CD8-positive, alpha-beta memory T cell (primary cell): ENCODE measurements around the gene ONECUT3. TPM values are rescaled to one million over a fixed set of nuclear protein-coding genes. Genes with fewer than 3 reads are reported as not detected.
"Not testable (repeated sequence)": the region's sequence is repeated elsewhere in the genome, so short reads cannot be mapped to it uniquely, and the experiment has no call there.

Experiments
- CTCF ChIA-PET: fragments of 350-600 bp; sonication (Branson Sonifier 250); formaldehyde crosslinking; loops from one replicate; lab custom pipeline; 2021; ENCODE audit warnings: antibody characterized with exemption; lab: Charles Lee
- POLR2A ChIA-PET: fragments of 350-600 bp; sonication (Branson Sonifier 250); formaldehyde crosslinking; loops from one replicate; lab custom pipeline; 2021; ENCODE audit warnings: antibody characterized with exemption; lab: Charles Lee
- DNase-seq, 5 donors: peaks; one replicate each; pipeline versions ENCODE4 v3.0.0 to v3.0.0-alpha.2; 2020 to 2022; ENCODE audit warnings: mixed read lengths in 1 of 5
- H3K27ac ChIP-seq: one replicate; pipeline ENCODE4 v1.7.0; 2013; ENCODE audit warnings: low read depth, mild to moderate bottlenecking, low read length, moderate library complexity
- H3K27me3 ChIP-seq: 2 replicates; pipeline ENCODE4 v1.7.0; 2013; ENCODE audit warnings: low read length, mild to moderate bottlenecking; ENCODE audit not compliant: insufficient read depth, poor library complexity, severe bottlenecking
- H3K36me3 ChIP-seq: 2 replicates; pipeline ENCODE4 v1.7.0; 2013; ENCODE audit warnings: mild to moderate bottlenecking, low read length, moderate library complexity; ENCODE audit not compliant: insufficient read depth
- H3K4me1 ChIP-seq: 2 replicates; pipeline ENCODE4 v1.7.0; 2013; ENCODE audit warnings: mild to moderate bottlenecking, low read length, moderate library complexity; ENCODE audit not compliant: insufficient read depth
- H3K4me3 ChIP-seq: 2 replicates; pipeline ENCODE4 v1.7.0; 2013; ENCODE audit warnings: mild to moderate bottlenecking, low read length
- H3K9me3 ChIP-seq: 2 replicates; pipeline ENCODE4 v1.7.0; 2013; ENCODE audit warnings: mild to moderate bottlenecking, low read length
- H3K27ac Mint-ChIP-seq, 8 donors: one replicate each; pipeline ENCODE4 v1.8.0; 2020 to 2021; ENCODE audit warnings: mixed read lengths in 8 of 8, mild to moderate bottlenecking in 6 of 8, inconsistent platforms in 3 of 8, moderate library complexity in 3 of 8
- H3K27me3 Mint-ChIP-seq, 2 donors: one replicate each; pipeline ENCODE4 v1.8.0; 2020 to 2021; ENCODE audit warnings: mixed read lengths in 2 of 2, mild to moderate bottlenecking in 1 of 2, moderate library complexity in 1 of 2
- H3K36me3 Mint-ChIP-seq, 3 donors: one replicate each; pipeline ENCODE4 v1.8.0; 2020 to 2021; ENCODE audit warnings: mixed read lengths in 3 of 3, inconsistent platforms in 1 of 3, mild to moderate bottlenecking in 1 of 3
- H3K4me1 Mint-ChIP-seq, 3 donors: one replicate each; pipeline ENCODE4 v1.8.0; 2020 to 2021; ENCODE audit warnings: mixed read lengths in 3 of 3, inconsistent platforms in 1 of 3, mild to moderate bottlenecking in 1 of 3
- H3K4me3 Mint-ChIP-seq, 7 donors: one replicate each; pipeline ENCODE4 v1.8.0; 2020 to 2021; ENCODE audit warnings: mixed read lengths in 7 of 7, mild to moderate bottlenecking in 6 of 7, moderate library complexity in 4 of 7, inconsistent platforms in 2 of 7
- H3K9me3 Mint-ChIP-seq, 5 donors: one replicate each; pipeline ENCODE4 v1.8.0; 2020 to 2022; ENCODE audit warnings: mixed read lengths in 5 of 5, mild to moderate bottlenecking in 3 of 5, moderate library complexity in 2 of 5, inconsistent platforms in 1 of 5
- polyA plus RNA-seq: library from polyadenylated mRNA; unstranded; fragments of 300-500 nt; fragmentation: Illumina TruSeq; gene quantifications from one replicate; pipeline ENCODE4 v1.2.3, GENCODE V29; 2021
- total RNA-seq, 2 experiments: library from RNA; stranded (reverse); gene quantifications; one replicate each; pipeline ENCODE4 v1.2.3, GENCODE V29; 2021

ONECUT3 gene
- not detected for total RNA-seq
- not detected for polyA plus RNA-seq

GRCh38 chr19:1752757-1753728 lies at the start of gene ONECUT3:
ONECUT3 (plus strand) TSS chr19:1753506; CDS start chr19:1753663, 157 bp downstream.
- no peak within 1 kb of the TSS for H3K4me3 ChIP-seq
- peaks cover 43 to 49% of the 10 kb centered on the region in 2 donors for H3K27me3 Mint-ChIP-seq
- ChIA-PET CTCF (no interaction called here), POLR2A (no interaction called here)
- no peak for DNase-seq
- no peaks in the 10 kb centered on the region for H3K9me3 Mint-ChIP-seq
- no peak within 1 kb of the TSS for H3K27ac Mint-ChIP-seq
- H3K4me1 Mint-ChIP-seq, result peaks cover 9 to 27% (median 10%) of the 10 kb centered on the region in 3 donors
- H3K36me3 ChIP-seq, result no peaks in the 10 kb centered on the region
- H3K4me1 ChIP-seq, result peaks cover 25% of the 10 kb centered on the region
- no peaks in the 10 kb centered on the region for H3K9me3 ChIP-seq
- no peaks in the 10 kb centered on the region for H3K36me3 Mint-ChIP-seq
- no peak within 1 kb of the TSS for H3K4me3 Mint-ChIP-seq
- H3K27me3 ChIP-seq, result peaks cover 64% of the 10 kb centered on the region
- no peak within 1 kb of the TSS for H3K27ac ChIP-seq

- no peak overlapping the region for H3K4me3 Mint-ChIP-seq
- H3K4me1 Mint-ChIP-seq, result peaks cover 8 to 9% (median 9%) of the 10 kb centered on the region in 3 donors
- Histone ChIP-seq H3K27ac (no peak overlapping the region), H3K9me3 (no peaks in the 10 kb centered on the region), H3K4me3 (no peak overlapping the region), H3K36me3 (no peaks in the 10 kb centered on the region), H3K4me1 (peaks cover 4% of the 10 kb centered on the region), H3K27me3 (peaks cover 16% of the 10 kb centered on the region)
- H3K9me3 Mint-ChIP-seq, result peaks cover 0 to 5% (median 4%) of the 10 kb centered on the region in 5 donors
- peaks cover 25 to 39% of the 10 kb centered on the region in 2 donors for H3K27me3 Mint-ChIP-seq
- H3K36me3 Mint-ChIP-seq, result peaks cover 0 to 3% (median 0%) of the 10 kb centered on the region in 3 donors
- CTCF ChIA-PET, result no interaction called here
- POLR2A ChIA-PET, result no interaction called here
- DNase-seq, result no peak
- H3K27ac Mint-ChIP-seq, result no peak overlapping the region
Measured at GRCh38 chr19:1704339-1704738, 49.0 kb upstream of the ONECUT3 start.

- peaks cover 25 to 44% of the 10 kb centered on the region in 2 donors for H3K27me3 Mint-ChIP-seq
Measured at GRCh38 chr19:1705367-1705766, 47.9 kb upstream of the ONECUT3 start.

GRCh38 chr19:1706646-1707045 lies 46.7 kb upstream of the ONECUT3 start:
- H3K27me3 ChIP-seq, H3K27ac Mint-ChIP-seq, H3K4me3 Mint-ChIP-seq, H3K4me1 Mint-ChIP-seq, H3K4me1 ChIP-seq, DNase-seq, H3K4me3 ChIP-seq, H3K36me3 ChIP-seq, H3K36me3 Mint-ChIP-seq, H3K9me3 Mint-ChIP-seq, H3K9me3 ChIP-seq, POLR2A ChIA-PET, H3K27ac ChIP-seq, CTCF ChIA-PET: not testable (repeated sequence)
- H3K27me3 Mint-ChIP-seq, result peaks cover 20 to 34% of the 10 kb centered on the region in 2 donors

More at GRCh38 chr19:1705367-1705766, 47.9 kb upstream of the ONECUT3 start:
- Histone ChIP-seq H3K27me3 (peaks cover 16% of the 10 kb centered on the region), H3K9me3 (no peaks in the 10 kb centered on the region), H3K27ac (no peak overlapping the region), H3K36me3 (no peaks in the 10 kb centered on the region), H3K4me3 (no peak overlapping the region), H3K4me1 (peaks cover 4% of the 10 kb centered on the region)
- H3K4me1 Mint-ChIP-seq, result peaks cover 8 to 9% (median 9%) of the 10 kb centered on the region in 3 donors
- CTCF ChIA-PET, result no interaction called here
- POLR2A ChIA-PET, result no interaction called here
- no peak overlapping the region for H3K4me3 Mint-ChIP-seq
- peaks cover 0 to 3% (median 0%) of the 10 kb centered on the region in 3 donors for H3K36me3 Mint-ChIP-seq
- no peak for DNase-seq
- no peak overlapping the region for H3K27ac Mint-ChIP-seq
- H3K9me3 Mint-ChIP-seq, result peaks cover 0 to 5% (median 4%) of the 10 kb centered on the region in 5 donors

GRCh38 chr19:1707240-1707639 lies 46.1 kb upstream of the ONECUT3 start:
- no peaks in the 10 kb centered on the region for H3K36me3 ChIP-seq
- H3K4me1 ChIP-seq, result no peaks in the 10 kb centered on the region
- Mint-ChIP-seq H3K9me3 (peaks cover 0 to 4% (median 3%) of the 10 kb centered on the region in 5 donors), H3K27ac (no peak overlapping the region), H3K4me1 (no peaks in the 10 kb centered on the region), H3K36me3 (peaks cover 0 to 3% (median 0%) of the 10 kb centered on the region in 3 donors), H3K4me3 (no peak overlapping the region), H3K27me3 (peaks cover 14 to 31% of the 10 kb centered on the region in 2 donors)
- H3K4me3 ChIP-seq, result no peak overlapping the region
- peaks cover 4% of the 10 kb centered on the region for H3K27me3 ChIP-seq
- ChIA-PET POLR2A (no interaction called here), CTCF (no interaction called here)
- no peak for DNase-seq
- no peaks in the 10 kb centered on the region for H3K9me3 ChIP-seq
- no peak overlapping the region for H3K27ac ChIP-seq

GRCh38 chr19:1713170-1713569 lies 40.1 kb upstream of the ONECUT3 start:
- peaks cover 29 to 45% of the 10 kb centered on the region in 2 donors for H3K27me3 Mint-ChIP-seq
- no peak for DNase-seq
- Histone ChIP-seq H3K9me3 (no peaks in the 10 kb centered on the region), H3K4me3 (no peak overlapping the region), H3K4me1 (no peaks in the 10 kb centered on the region), H3K27me3 (peaks cover 10% of the 10 kb centered on the region), H3K36me3 (no peaks in the 10 kb centered on the region), H3K27ac (no peak overlapping the region)
- no peak overlapping the region for H3K4me3 Mint-ChIP-seq
- H3K27ac Mint-ChIP-seq, result no peak overlapping the region
- H3K9me3 Mint-ChIP-seq, result no peaks in the 10 kb centered on the region
- peaks cover 0 to 7% (median 0%) of the 10 kb centered on the region in 3 donors for H3K4me1 Mint-ChIP-seq
- ChIA-PET POLR2A (no interaction called here), CTCF (no interaction called here)
- H3K36me3 Mint-ChIP-seq, result no peaks in the 10 kb centered on the region

GRCh38 chr19:1715540-1715939 lies 37.8 kb upstream of the ONECUT3 start:
- ChIA-PET POLR2A (no interaction called here), CTCF (no interaction called here)
- no peaks in the 10 kb centered on the region for H3K36me3 ChIP-seq
- peaks cover 21% of the 10 kb centered on the region for H3K27me3 ChIP-seq
- DNase-seq, result no peak
- Mint-ChIP-seq H3K4me3 (no peak overlapping the region), H3K9me3 (no peaks in the 10 kb centered on the region), H3K36me3 (no peaks in the 10 kb centered on the region), H3K27ac (no peak overlapping the region), H3K4me1 (peaks cover 0 to 7% (median 3%) of the 10 kb centered on the region in 3 donors), H3K27me3 (peaks cover 38 to 44% of the 10 kb centered on the region in 2 donors)
- no peak overlapping the region for H3K4me3 ChIP-seq
- no peaks in the 10 kb centered on the region for H3K9me3 ChIP-seq
- H3K4me1 ChIP-seq, result no peaks in the 10 kb centered on the region
- H3K27ac ChIP-seq, result no peak overlapping the region
